NCI-H446 treated with DMSO at 0.1 percent for 48 hours (cell line): ENCODE measurements around the gene DNAJA3.

Experiments used
- DNase-seq: peaks from one replicate; lab custom pipeline; 2025; lab: John Stamatoyannopoulos, UW

Gene DNAJA3

GRCh38 chr16:4475880-4476788 lies 50.5 kb downstream of the DNAJA3 start, which contains the start of gene HMOX2:
TSS of gene HMOX2 (plus strand) at chr16:4476398. CDS start at chr16:4505525, 29,127 bp downstream.
- peak; percentile 80 for DNase-seq

DNA sequence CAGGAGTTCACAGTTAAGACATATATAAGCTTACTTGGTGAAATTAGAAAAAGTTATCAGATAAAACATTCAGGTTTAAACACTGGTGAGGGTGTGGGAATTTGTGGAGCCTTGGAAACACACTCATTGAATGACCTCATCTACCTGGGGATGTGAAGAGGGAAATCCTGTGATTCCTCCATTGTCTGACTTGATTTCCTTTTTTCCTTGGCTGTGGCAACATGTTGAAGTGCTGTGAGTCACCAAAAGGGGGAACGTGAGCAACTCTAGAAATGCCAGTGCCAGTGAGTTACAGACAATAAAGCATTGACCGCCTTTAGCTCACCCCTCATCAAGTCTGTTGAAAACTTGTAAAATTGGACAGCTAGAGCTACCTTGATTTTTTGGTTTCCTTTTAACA lies 52.3 kb downstream of the DNAJA3 start:
- no peak for DNase-seq

GRCh38 chr16:4481526-4481925 lies 55.9 kb downstream of the DNAJA3 start:
- DNase-seq = no peak

GRCh38 chr16:4481963-4482362 lies 56.3 kb downstream of the DNAJA3 start:
- no peak for DNase-seq

DNA sequence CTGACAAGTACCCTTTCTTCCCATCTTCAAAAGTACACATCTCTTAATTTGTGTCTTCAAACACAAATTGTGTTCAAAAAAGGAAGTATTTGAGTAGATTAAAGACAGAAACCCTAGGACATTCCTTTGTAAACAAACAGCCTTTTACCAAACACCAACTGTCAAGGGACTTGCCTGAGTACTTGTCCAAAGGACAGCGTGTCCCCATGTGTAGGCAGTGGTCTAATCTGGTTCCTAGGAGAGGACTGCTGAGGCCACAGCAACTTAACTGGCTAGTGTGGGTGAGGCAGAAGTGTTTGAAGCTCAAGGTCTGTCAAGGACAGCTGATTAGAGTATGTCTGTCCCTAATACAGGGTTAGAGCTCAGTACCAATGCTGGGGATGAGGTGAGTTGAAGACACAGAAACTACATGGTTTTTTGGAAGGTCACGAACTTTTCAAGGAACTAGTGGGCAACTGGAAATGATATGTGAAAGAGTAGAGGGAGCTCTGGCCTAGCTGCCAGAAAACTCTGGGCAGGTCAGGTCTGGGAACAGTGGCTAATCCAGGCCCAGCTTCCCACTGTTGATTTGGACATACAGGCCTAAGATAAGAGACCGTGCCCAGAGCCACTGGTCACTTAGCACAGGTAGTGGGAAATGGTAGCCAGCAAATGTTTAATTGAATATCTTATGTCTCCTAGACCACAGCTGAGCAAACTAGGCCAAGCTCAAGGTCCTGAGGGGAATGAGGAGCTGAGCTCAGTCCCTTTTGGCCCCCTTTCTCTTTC lies 60.6 kb downstream of the DNAJA3 start:
- no peak for DNase-seq

GRCh38 chr16:4487955-4488498 lies 62.4 kb downstream of the DNAJA3 start:
- no peak for DNase-seq

GRCh38 chr16:4488499-4488967 lies 62.9 kb downstream of the DNAJA3 start:
- DNase-seq = no peak

DNA sequence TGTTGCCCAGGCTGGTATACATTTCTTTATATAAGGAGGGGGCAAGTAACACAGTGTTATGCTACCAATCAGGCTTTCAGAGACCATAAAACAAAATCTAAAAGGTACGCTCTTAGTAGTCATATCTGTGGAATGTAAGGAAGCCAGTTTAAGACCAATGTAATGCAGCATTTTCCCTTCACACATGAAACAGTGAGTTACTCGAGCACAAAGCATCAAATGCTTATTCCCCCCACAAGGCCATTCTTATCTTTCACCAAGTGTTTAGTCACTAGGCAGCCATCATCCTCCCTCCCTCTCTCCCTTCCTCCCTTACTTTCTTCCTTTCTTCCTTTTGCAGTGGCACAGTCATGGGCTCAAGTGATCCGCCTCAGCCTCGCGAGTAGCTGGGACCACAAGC lies 63.4 kb downstream of the DNAJA3 start:
- no peak for DNase-seq

GRCh38 chr16:4491898-4492297 lies 66.2 kb downstream of the DNAJA3 start:
- no peak for DNase-seq

- DNase-seq = no peak
These were observed 69.2 kb downstream of the DNAJA3 start for GRCh38 chr16:4494746-4495490.

- no peak for DNase-seq
These were observed 70.1 kb downstream of the DNAJA3 start for GRCh38 chr16:4495766-4496165.

DNA sequence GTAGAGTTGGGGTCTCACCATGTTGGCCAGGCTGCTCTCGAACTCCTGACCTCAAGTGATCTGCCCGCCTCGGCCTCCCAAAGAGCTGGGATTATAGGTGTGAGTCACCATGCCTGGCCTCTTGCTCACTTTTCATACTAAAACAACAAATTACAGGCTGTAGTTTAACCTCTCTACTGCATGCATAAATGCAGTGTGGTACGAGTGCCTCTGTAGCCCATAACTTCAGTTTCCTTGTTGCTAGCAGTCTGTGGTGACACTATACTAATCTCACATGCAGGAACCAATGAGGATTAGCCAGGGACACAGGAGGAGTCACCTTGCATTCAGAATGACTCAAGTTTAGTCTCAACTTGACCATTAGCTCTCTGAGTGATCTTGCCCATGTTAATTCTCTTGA lies 70.6 kb downstream of the DNAJA3 start:
- DNase-seq = no peak

DNA sequence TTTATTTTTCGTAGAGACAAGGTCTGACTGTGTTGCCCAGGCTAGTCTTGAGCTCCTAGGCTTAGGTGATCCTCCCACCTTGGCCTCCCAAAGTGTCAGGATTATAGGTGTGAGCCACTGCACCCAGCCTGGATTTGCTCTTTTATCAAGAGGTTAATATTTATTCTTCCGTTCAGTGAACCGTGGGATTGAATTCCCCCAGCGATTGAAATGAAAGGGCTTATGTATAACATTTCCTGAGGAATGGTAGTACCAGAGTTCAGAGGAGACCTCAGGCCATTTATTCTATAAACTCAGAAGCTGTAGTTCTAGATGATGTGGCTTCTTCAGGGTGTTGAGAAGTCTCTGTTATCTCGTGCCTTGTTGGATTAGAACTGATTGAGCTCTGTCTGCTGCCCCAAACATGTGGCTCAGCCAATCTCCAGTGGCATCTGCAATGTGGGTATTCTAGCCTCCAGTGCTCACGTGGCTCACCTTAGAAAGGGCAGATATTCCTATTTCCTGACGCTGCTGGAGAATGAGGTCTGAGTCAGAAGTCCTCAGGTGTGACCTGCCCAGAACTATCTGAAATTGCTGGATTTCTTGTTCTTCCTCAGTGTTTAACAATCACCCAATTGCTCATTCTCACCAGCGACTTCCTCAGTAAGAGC lies 73.0 kb downstream of the DNAJA3 start:
- DNase-seq = no peak

DNA sequence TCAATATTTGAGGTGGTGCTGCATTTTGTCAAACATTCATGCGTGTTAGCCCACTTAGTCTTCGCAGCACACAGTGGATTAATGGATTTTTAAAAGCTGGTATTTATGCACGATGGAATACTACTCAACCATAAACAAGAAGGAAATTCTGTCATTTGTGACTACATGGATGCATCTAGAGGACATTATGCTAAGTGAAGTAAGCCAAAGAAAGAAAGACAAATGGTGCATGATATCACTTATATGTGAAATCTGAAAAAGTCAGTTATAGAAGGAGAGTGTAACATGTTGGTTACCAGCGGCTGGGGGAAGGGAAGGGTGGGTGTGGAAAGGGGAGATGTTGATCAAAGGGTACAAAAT lies 73.5 kb downstream of the DNAJA3 start:
- no peak for DNase-seq

- no peak for DNase-seq
These were observed 74.6 kb downstream of the DNAJA3 start for GRCh38 chr16:4500272-4500671.

DNA sequence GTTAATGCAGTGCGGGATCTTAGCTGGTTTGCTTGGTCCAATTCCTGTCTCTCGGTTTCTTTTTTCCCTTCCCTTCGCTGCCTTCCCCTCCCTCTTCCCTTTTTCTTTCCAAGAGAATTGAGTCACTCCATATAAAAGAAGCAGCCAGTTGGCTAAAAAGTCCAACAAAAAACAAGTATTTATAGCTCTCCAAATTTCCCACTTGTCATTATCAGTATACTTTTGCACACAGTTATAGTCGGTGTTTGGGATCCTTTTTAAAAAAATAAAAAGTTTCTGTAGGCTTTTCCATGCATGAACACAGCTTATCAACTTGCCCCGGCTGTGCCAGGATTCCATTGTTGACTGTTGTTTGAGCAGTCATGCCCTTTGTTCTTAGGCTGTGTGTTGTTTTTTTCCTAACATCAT lies 75.4 kb downstream of the DNAJA3 start:
- DNase-seq = no peak

DNA sequence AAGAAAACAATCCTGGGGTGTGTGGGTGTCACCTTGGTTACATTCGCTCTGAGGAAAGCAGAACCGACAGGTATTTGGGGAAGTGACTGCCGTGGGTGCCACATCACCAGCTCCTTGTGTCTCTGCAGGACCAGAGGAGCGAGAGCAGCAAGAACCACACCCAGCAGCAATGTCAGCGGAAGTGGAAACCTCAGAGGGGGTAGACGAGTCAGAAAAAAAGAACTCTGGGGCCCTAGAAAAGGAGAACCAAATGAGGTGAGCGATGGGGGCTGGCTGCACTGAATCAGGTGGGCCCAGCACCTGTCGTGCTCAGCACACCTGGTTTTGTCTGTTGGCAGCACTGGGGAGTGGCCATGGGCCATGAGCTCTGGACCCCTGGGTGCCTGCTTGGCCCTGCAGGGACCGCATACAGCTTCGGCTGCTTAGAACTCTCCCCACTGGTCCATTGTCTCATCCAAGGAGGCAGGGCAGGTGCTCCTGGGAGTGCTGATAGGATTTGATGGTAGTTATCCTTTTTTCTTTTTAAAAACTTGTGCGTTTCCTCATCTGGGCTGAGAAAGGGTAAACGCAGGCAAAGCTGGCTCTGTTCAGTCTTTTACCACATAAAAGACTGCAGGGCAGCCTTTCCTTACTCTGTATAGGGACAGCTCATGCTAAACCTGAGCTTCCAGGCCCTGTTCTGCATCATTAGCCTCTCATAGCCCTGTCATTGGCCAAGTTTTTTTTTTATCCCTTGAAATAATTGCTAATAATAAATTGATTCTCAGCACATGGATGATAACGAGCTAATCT lies 79.9 kb downstream of the DNAJA3 start:
- no peak for DNase-seq
